ENCODE measurements around the gene PDLIM1.

PDLIM1 gene, protein sequence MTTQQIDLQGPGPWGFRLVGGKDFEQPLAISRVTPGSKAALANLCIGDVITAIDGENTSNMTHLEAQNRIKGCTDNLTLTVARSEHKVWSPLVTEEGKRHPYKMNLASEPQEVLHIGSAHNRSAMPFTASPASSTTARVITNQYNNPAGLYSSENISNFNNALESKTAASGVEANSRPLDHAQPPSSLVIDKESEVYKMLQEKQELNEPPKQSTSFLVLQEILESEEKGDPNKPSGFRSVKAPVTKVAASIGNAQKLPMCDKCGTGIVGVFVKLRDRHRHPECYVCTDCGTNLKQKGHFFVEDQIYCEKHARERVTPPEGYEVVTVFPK

GRCh38 chr10:95290461-95291364, at the start of gene PDLIM1:
Gene PDLIM1 (minus strand): TSS chr10:95291003. CDS start chr10:95290915, 88 bp downstream.
- no peak for FAIRE-seq

GRCh38 chr10:95339863-95340262, 49.1 kb upstream of the PDLIM1 start:
- no peak for FAIRE-seq

GRCh38 chr10:95337423-95338160, 46.8 kb upstream of the PDLIM1 start:
- FAIRE-seq = no peak

DNA sequence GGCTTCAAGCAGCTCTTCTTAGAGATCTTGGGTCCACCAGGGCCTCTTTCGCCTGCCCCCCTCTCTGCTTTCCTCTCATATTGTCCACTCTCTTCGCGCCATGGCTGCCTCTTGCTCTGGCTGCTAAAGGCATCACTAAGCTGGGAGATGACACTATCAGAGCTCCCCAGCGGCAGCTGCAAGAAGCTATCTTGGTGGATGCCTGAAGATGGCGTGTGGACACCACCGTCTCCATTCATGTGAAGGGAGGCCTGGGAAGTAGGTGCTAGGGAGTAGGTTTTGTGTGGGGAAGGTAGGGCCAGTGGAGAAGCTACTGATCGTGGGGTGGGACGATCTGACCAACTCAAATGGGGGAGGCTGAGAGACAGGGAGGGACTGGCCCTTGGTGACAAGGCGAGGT, 45.9 kb upstream of the PDLIM1 start:
- FAIRE-seq = no peak

- no peak for FAIRE-seq
These were observed 45.3 kb upstream of the PDLIM1 start for GRCh38 chr10:95335933-95336699.

- no peak for FAIRE-seq
These were observed 44.0 kb upstream of the PDLIM1 start for GRCh38 chr10:95334805-95335144.

DNA sequence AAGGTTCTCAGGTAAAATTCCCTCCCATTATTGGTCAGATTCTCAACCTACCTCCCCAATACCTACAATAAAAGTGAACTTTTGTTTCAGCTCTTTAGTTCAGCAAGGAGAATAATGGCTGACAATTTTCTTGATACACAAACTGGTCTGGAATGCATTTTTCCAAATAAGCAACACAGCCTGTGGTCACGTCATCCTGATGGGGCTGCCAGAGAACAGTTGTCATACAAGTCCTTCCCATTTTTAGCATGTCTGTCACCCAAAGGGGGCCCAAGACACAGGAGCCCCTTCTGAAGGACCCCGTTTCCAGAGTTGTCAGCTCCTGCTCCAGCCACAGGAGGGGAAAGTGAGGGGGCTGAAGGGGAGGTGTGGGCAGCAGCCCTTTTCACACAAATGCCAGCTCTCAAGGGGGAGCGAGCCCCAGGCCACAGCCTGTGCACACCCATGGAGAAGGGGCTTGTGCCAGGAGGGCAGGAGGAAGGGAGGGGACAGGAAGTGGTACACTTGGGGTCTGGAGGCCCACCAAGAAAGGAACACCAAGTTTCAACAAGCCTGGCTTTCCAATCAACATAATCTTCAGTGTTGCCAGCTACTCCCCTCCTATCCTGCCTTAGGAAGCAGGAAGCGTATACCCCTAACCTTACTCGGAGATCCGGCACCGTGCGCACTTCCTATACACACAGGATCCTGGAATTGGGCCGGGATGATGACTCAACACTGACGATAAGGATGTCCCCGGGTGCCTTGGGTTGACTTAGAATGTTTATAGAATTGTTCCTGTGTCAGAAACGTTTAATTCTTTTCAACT, 43.4 kb upstream of the PDLIM1 start:
- FAIRE-seq = no peak

DNA sequence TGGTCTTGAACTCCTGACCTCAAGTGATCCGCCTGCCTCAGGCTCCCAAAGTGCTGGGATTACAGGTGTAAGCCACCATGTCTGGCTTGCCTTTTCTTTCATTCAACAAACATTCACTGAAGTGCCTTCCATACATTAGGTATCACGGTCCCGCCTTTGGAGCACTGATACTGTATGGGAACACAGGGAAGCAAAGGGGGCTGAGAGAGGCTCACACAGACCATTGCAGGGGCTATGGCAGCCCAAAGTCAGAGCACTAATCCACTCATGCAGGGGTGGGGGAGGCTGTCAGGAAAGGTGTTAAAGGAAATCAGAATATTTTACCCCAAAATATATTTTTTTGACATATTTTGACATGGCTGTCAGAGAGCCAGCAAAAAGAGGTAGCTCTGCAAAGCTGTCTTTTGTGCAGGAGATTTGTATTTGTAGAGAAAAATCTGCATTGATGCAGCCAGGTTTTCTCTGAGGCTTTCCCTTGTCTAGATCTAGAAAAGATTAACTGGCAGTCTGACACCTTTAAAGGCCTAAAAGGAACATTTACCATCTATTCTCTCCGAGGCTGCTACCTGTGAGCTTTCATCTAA, 42.0 kb upstream of the PDLIM1 start:
- FAIRE-seq = no peak

GRCh38 chr10:95331596-95332130, 40.9 kb upstream of the PDLIM1 start:
- FAIRE-seq = no peak

GRCh38 chr10:95330966-95331453, 40.2 kb upstream of the PDLIM1 start:
- no peak for FAIRE-seq

DNA sequence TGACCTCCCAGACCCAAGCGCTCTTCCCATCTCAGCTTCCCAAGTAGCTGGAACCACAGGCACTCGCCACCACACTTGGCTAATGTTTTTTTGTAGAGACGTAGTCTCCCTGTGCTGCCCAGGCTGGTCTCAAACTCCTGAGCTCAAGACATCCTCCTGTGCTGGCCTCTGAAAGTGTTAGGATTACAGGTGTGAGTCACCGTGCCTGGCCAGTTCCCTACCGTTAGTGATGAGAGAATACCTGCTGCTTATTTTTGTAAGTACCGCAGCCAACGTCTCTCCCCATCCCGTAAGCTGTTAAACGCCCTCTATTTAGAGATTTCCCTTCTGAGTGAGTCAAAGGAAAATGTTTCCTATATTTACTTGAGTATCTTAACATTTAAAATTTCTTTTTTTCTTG, 38.5 kb upstream of the PDLIM1 start:
- no peak for FAIRE-seq

GRCh38 chr10:95328013-95328412, 37.2 kb upstream of the PDLIM1 start:
- FAIRE-seq = no peak

DNA sequence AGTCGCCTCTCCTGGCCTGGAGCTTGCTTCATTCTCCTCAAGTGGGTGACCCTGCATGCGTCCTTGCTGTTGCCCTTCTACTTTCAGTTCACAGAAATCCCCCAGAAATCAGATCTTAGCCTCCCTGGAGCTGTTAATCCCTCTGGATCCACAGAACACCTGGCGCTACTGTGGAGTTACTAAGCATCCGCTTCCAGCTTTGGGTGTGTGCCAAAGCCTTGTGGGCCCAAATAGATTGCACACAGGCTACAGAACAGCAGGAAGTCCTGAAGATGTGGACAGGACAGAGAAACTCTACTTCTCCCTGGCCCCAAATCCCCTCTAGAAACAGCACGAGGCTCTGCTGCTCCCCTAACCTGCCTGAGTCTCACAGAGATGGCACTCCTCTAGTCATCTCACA, 36.6 kb upstream of the PDLIM1 start:
- FAIRE-seq = no peak

DNA sequence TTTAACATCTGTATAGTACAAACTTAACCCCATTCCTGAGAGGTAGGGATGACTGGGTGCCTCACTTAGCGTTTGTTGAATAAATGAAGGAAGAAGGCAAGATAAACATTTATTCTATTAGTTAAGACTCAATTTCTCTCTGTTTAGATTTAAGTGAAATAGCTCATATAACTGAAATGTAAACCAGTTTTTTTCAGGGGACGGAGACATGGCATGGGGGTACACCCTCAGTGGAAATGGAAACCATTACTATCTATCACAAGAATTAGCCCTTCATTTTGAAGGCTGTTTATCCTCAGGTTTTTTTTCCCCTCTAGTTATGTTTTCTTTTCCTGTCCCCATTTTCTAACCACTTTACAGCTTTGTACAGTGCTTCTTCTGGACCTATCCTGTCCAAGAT, 35.6 kb upstream of the PDLIM1 start:
- FAIRE-seq = no peak

DNA sequence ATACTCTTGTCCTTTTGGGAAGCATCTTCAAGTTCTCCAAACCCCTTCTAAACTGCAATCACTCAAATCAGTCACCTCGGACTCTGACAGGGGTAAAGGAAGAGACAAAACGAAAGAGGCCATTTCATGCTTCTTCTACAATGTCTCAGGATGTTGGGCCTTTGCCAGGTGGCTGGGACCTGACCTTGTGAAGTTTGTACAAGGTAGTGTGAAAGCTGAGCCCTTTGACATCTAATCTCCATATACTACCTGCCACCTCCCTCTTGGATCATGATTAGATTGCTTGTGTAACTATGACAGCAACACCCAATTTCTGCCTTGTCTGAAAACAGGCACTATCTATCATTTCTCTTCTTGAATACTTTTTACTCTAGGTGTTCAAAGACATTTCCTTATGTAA, 35.1 kb upstream of the PDLIM1 start:
- no peak for FAIRE-seq

GRCh38 chr10:95324436-95325268, 33.8 kb upstream of the PDLIM1 start:
- FAIRE-seq = no peak

GRCh38 chr10:95321554-95322301, 30.9 kb upstream of the PDLIM1 start:
- FAIRE-seq = no peak

DNA sequence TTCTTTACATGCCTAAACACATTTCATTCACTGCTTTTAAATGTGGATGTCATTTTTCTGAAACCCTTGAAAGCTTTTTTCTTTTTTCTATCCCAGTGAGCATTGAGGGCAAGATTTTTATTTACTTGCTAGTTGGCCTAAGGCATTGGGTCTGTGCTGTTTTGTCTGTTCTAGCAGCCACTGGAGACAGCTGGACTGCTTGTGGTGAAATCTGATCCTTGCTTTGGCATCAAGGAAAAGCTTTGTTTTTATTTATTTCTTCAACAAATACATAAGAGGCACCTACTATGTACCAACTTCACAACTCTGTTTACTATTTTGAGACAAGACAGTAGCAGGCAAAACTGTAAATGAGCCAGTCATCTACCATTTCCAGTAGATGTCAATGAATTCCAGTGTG, 28.4 kb upstream of the PDLIM1 start:
- FAIRE-seq = no peak

GRCh38 chr10:95315509-95315908, 24.7 kb upstream of the PDLIM1 start:
- FAIRE-seq = no peak

All from A204.1 (cell line).